Measurements from ENCODE around the gene ETFA.

Gene ETFA

DNA sequence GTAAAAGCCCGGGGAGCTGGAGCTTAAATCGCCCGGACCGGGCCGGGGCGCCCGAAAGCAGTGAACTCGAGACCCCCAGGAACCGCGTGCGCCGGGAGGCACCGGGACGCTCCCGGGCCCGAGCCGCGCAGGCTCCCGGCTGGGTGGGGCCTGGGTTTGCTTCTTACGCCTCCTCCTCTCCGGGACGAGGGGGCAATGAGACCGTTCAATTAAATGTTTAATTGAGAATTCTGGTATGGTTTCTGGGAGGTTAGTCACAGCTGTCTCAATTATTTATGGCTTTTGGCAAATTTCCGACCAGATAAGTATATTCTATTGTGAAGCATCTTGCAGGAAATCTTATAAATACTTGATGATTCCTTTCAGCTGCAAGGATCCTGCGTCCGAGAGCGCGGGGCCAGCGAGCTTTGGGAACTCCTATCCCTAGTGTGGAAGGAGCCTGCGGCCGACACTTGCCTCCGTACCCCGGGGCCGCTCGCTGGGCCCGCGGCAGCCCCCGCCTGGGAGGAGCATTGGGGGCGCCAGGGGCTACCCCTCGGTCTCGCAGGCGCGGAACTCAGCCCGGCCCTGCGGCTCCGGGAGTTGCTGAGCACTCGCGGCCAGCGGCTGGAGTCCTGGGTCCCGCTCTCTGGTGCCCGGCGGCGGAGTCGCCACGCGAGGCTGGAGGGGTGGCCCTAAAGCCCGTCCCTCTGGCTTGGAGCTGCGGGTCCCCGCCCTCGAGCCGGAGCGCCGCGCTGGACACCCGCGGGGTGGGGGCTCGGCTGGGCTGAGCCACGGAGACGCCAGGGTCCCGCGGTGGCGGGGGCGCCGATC, 35.6 kb upstream of the ETFA start:
- H3K4me3 ChIP-seq (ENCODE audit: insufficient read depth, low read depth, low read length, poor library complexity, severe bottlenecking): peak overlapping the region; percentile 53
- DNase-seq: no peak

DNA sequence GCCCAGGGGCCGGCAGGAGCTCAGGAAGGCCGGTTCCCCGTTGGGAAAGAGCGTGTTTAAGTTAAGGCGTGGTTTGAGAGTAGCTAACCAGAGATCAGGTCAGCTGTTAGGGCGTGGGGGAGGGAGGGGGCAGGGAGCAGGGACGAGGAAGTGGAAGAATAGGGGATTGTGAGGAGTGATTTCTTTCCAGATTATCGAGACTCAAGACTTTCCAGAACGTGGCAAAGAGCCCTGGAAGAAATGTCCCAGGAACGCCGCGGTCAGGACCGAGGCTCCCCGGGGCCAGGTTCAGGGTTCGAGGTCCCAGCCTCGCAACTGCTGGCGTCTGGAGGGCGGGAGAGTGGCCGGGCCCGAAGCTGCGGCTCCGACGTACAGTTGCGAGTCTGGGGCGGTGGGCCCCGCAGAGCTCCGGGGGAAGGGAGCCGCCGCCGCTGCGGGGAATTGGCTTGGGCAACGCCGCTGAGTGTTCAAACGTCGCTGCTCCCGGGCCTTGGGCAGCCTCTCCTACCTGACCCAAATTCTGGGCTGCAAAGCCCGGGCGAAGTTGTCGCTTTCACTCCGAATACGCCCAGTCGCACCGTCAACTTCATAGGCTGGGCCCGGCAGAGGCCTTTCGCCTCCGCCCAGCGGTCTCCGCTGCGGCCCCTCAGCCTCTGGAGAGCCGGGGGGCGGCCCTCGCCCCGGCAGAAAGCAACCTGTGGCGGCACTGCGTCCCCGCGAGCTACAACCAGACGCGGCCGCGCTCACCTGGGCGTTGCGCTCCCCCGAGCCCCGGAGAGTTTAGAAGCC, 34.8 kb upstream of the ETFA start:
- H3K27ac ChIP-seq (ENCODE audit: insufficient read depth, low read length, poor library complexity, severe bottlenecking): no peak overlapping the region
- H3K36me3 ChIP-seq (ENCODE audit: control insufficient read depth, insufficient read depth, low read length): no peaks in the 10 kb centered on the region
- DNase-seq: no peak
- H3K4me1 ChIP-seq (ENCODE audit: control insufficient read depth, insufficient read depth, low read length, poor library complexity, severe bottlenecking): peaks cover 40% of the 10 kb centered on the region
- H3K9me3 ChIP-seq (ENCODE audit: control insufficient read depth, low read length): no peaks in the 10 kb centered on the region
- H3K4me3 ChIP-seq (ENCODE audit: insufficient read depth, low read depth, low read length, poor library complexity, severe bottlenecking): peak overlapping the region; percentile 53
- H3K27me3 ChIP-seq (replicated peaks; ENCODE audit: control insufficient read depth, insufficient read depth, low read length, poor library complexity, severe bottlenecking): peaks cover 65% of the 10 kb centered on the region

More for the DNA sequence above, 35.6 kb upstream of the ETFA start:
- Histone ChIP-seq H3K4me1 (ENCODE audit: control insufficient read depth, insufficient read depth, low read length, poor library complexity, severe bottlenecking) (peaks cover 32% of the 10 kb centered on the region), H3K36me3 (ENCODE audit: control insufficient read depth, insufficient read depth, low read length) (no peaks in the 10 kb centered on the region), H3K9me3 (ENCODE audit: control insufficient read depth, low read length) (no peaks in the 10 kb centered on the region), H3K27me3 (replicated peaks; ENCODE audit: control insufficient read depth, insufficient read depth, low read length, poor library complexity, severe bottlenecking) (peaks cover 57% of the 10 kb centered on the region), H3K27ac (ENCODE audit: insufficient read depth, low read length, poor library complexity, severe bottlenecking) (no peak overlapping the region)

DNA sequence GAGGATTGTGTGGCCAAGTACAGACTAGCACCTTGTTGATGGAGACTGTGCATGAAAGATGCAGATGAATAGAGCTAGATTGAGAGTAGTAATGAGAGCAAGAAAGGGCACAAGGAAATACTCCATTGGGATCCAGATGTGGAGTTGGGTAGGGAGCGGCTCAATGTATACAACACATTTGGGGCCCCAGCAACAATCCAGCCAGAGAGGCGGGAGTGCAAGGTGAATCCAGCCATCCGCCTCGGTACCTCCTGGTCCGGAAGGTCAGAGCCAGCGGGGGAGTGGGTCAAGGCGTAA, 34.3 kb upstream of the ETFA start:
- no peaks in the 10 kb centered on the region for H3K9me3 ChIP-seq (ENCODE audit: control insufficient read depth, low read length)
- no peak overlapping the region for H3K4me3 ChIP-seq (ENCODE audit: insufficient read depth, low read depth, low read length, poor library complexity, severe bottlenecking)
- H3K4me1 ChIP-seq (ENCODE audit: control insufficient read depth, insufficient read depth, low read length, poor library complexity, severe bottlenecking): peaks cover 45% of the 10 kb centered on the region
- peaks cover 71% of the 10 kb centered on the region for H3K27me3 ChIP-seq (replicated peaks; ENCODE audit: control insufficient read depth, insufficient read depth, low read length, poor library complexity, severe bottlenecking)
- H3K36me3 ChIP-seq (ENCODE audit: control insufficient read depth, insufficient read depth, low read length): no peaks in the 10 kb centered on the region
- no peak for DNase-seq
- H3K27ac ChIP-seq (ENCODE audit: insufficient read depth, low read length, poor library complexity, severe bottlenecking): no peak overlapping the region

- Histone ChIP-seq H3K36me3 (ENCODE audit: control insufficient read depth, insufficient read depth, low read length) (no peaks in the 10 kb centered on the region), H3K27me3 (replicated peaks; ENCODE audit: control insufficient read depth, insufficient read depth, low read length, poor library complexity, severe bottlenecking) (peaks cover 76% of the 10 kb centered on the region), H3K9me3 (ENCODE audit: control insufficient read depth, low read length) (no peaks in the 10 kb centered on the region), H3K27ac (ENCODE audit: insufficient read depth, low read length, poor library complexity, severe bottlenecking) (no peak overlapping the region), H3K4me1 (ENCODE audit: control insufficient read depth, insufficient read depth, low read length, poor library complexity, severe bottlenecking) (peaks cover 50% of the 10 kb centered on the region), H3K4me3 (ENCODE audit: insufficient read depth, low read depth, low read length, poor library complexity, severe bottlenecking) (no peak overlapping the region)
- DNase-seq: no peak
These were observed 33.8 kb upstream of the ETFA start for GRCh38 chr15:76344893-76345582.

DNA sequence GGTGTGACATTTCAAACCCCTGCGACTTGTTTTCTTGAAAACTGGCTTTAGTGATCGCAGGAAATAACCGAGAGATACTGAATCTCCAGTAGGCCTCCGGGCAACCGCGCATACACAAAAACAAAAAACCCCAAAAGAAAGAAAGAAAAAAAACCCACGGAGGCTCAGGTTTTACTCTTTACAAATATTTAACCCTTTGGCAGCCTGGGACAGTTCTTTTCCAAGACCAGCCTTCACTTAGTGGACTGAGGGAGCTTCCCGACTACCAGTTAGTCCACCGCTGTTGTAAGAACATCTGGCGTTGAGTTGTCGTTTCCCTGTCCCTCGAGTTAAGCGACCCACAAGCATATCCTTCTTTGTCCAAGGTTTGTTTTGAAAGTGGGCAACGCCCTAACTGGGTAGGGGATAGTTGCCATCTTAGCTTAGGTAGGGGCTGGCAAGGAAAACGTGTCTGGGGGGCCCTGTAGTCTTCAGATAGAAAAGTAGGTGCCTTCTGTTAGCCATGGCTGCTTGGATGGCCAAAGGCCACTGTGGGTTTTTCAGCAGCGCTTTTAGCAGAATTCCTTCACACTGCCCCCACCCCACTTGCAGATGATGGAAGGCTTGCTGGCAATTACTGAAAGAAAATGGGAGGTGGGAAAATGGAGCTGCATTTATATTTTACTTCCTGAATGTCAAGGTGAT, 32.2 kb upstream of the ETFA start:
- no peak for DNase-seq
- H3K36me3 ChIP-seq (ENCODE audit: control insufficient read depth, insufficient read depth, low read length): no peaks in the 10 kb centered on the region
- peaks cover 58% of the 10 kb centered on the region for H3K4me1 ChIP-seq (ENCODE audit: control insufficient read depth, insufficient read depth, low read length, poor library complexity, severe bottlenecking)
- peaks cover 91% of the 10 kb centered on the region for H3K27me3 ChIP-seq (replicated peaks; ENCODE audit: control insufficient read depth, insufficient read depth, low read length, poor library complexity, severe bottlenecking)
- no peak overlapping the region for H3K4me3 ChIP-seq (ENCODE audit: insufficient read depth, low read depth, low read length, poor library complexity, severe bottlenecking)
- H3K27ac ChIP-seq (ENCODE audit: insufficient read depth, low read length, poor library complexity, severe bottlenecking): no peak overlapping the region
- H3K9me3 ChIP-seq (ENCODE audit: control insufficient read depth, low read length): no peaks in the 10 kb centered on the region

DNA sequence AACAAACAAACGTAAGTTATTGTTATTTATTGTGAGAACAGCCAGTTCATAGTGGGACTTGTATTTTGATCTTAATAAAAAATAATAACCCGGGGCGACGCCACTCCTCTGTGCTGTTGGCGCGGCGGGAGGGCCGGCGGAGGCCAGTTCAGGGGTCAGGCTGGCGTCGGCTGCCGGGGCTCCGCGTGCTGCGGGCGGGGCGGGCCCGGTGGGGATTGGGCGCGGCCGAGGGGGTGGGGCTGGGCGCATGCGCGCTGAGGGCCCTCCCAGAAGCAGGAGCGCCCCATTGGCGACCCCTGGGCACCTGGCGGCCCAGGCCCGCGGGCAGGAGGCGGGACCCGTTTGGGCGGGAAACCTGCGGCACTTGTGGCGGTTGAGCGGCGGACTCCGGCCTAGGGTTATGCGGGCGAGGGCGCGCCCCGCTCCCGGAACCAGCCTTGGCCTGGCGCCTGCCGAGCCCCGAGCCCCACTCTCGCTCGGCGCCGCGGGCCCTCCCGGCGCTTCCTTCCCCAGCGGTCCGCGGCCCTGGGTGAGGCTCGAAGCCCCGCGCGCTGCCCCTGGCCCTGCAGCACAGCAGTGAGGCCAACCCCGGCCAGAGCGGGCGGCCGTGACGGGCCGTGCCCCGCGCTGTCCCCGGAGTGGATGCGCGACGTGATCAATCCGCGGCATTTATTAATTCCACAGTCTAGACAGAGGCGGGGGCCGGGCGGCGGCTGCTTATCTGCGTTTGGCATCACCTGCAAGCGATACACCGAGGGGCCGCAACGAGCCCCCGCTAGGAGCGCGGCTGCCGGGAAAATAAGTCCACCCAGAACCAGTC, 31.3 kb upstream of the ETFA start:
- no peaks in the 10 kb centered on the region for H3K9me3 ChIP-seq (ENCODE audit: control insufficient read depth, low read length)
- H3K36me3 ChIP-seq (ENCODE audit: control insufficient read depth, insufficient read depth, low read length): no peaks in the 10 kb centered on the region
- peaks cover 63% of the 10 kb centered on the region for H3K4me1 ChIP-seq (ENCODE audit: control insufficient read depth, insufficient read depth, low read length, poor library complexity, severe bottlenecking)
- peaks cover 98% of the 10 kb centered on the region for H3K27me3 ChIP-seq (replicated peaks; ENCODE audit: control insufficient read depth, insufficient read depth, low read length, poor library complexity, severe bottlenecking)
- H3K4me3 ChIP-seq (ENCODE audit: insufficient read depth, low read depth, low read length, poor library complexity, severe bottlenecking): no peak overlapping the region
- no peak for DNase-seq
- H3K27ac ChIP-seq (ENCODE audit: insufficient read depth, low read length, poor library complexity, severe bottlenecking): no peak overlapping the region

GRCh38 chr15:76342058-76342381, 30.8 kb upstream of the ETFA start:
- H3K4me3 ChIP-seq (ENCODE audit: insufficient read depth, low read depth, low read length, poor library complexity, severe bottlenecking): no peak overlapping the region
- no peak for DNase-seq
- peaks cover 96% of the 10 kb centered on the region for H3K27me3 ChIP-seq (replicated peaks; ENCODE audit: control insufficient read depth, insufficient read depth, low read length, poor library complexity, severe bottlenecking)
- peaks cover 66% of the 10 kb centered on the region for H3K4me1 ChIP-seq (ENCODE audit: control insufficient read depth, insufficient read depth, low read length, poor library complexity, severe bottlenecking)
- no peak overlapping the region for H3K27ac ChIP-seq (ENCODE audit: insufficient read depth, low read length, poor library complexity, severe bottlenecking)
- H3K36me3 ChIP-seq (ENCODE audit: control insufficient read depth, insufficient read depth, low read length): no peaks in the 10 kb centered on the region
- no peaks in the 10 kb centered on the region for H3K9me3 ChIP-seq (ENCODE audit: control insufficient read depth, low read length)

DNA sequence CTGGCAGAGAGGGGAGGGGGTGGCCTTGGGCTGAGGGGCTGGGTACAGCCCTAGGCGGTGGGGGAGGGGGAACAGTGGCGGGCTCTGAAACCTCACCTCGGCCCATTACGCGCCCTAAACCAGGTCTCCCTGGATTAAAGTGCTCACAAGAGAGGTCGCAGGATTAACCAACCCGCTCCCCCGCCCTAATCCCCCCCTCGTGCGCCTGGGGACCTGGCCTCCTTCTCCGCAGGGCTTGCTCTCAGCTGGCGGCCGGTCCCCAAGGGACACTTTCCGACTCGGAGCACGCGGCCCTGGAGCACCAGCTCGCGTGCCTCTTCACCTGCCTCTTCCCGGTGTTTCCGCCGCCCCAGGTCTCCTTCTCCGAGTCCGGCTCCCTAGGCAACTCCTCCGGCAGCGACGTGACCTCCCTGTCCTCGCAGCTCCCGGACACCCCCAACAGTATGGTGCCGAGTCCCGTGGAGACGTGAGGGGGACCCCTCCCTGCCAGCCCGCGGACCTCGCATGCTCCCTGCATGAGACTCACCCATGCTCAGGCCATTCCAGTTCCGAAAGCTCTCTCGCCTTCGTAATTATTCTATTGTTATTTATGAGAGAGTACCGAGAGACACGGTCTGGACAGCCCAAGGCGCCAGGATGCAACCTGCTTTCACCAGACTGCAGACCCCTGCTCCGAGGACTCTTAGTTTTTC, 30.2 kb upstream of the ETFA start:
- Histone ChIP-seq H3K27ac (ENCODE audit: insufficient read depth, low read length, poor library complexity, severe bottlenecking) (no peak overlapping the region), H3K9me3 (ENCODE audit: control insufficient read depth, low read length) (no peaks in the 10 kb centered on the region), H3K4me3 (ENCODE audit: insufficient read depth, low read depth, low read length, poor library complexity, severe bottlenecking) (peak overlapping the region; percentile 4), H3K27me3 (replicated peaks; ENCODE audit: control insufficient read depth, insufficient read depth, low read length, poor library complexity, severe bottlenecking) (peaks cover 96% of the 10 kb centered on the region), H3K36me3 (ENCODE audit: control insufficient read depth, insufficient read depth, low read length) (no peaks in the 10 kb centered on the region), H3K4me1 (ENCODE audit: control insufficient read depth, insufficient read depth, low read length, poor library complexity, severe bottlenecking) (peaks cover 66% of the 10 kb centered on the region)
- DNase-seq: no peak

- peak in 1 of 3 donors; percentile 12 for DNase-seq
- H3K27me3 ChIP-seq (replicated peaks; ENCODE audit: control insufficient read depth, insufficient read depth, low read length, poor library complexity, severe bottlenecking): peaks cover 96% of the 10 kb centered on the region
- no peak overlapping the region for H3K27ac ChIP-seq (ENCODE audit: insufficient read depth, low read length, poor library complexity, severe bottlenecking)
- no peaks in the 10 kb centered on the region for H3K36me3 ChIP-seq (ENCODE audit: control insufficient read depth, insufficient read depth, low read length)
- H3K4me3 ChIP-seq (ENCODE audit: insufficient read depth, low read depth, low read length, poor library complexity, severe bottlenecking): peak overlapping the region; percentile 59
- peaks cover 66% of the 10 kb centered on the region for H3K4me1 ChIP-seq (ENCODE audit: control insufficient read depth, insufficient read depth, low read length, poor library complexity, severe bottlenecking)
- H3K9me3 ChIP-seq (ENCODE audit: control insufficient read depth, low read length): no peaks in the 10 kb centered on the region
These were observed 29.6 kb upstream of the ETFA start for GRCh38 chr15:76340803-76341365.
